ENCODE results near the gene CHAD. TPM values are rescaled to one million over a fixed set of nuclear protein-coding genes. Genes with fewer than 3 reads are reported as not detected.

The CHAD gene
- total RNA-seq, 1 experiment from 2014 or later: not detected

DNA sequence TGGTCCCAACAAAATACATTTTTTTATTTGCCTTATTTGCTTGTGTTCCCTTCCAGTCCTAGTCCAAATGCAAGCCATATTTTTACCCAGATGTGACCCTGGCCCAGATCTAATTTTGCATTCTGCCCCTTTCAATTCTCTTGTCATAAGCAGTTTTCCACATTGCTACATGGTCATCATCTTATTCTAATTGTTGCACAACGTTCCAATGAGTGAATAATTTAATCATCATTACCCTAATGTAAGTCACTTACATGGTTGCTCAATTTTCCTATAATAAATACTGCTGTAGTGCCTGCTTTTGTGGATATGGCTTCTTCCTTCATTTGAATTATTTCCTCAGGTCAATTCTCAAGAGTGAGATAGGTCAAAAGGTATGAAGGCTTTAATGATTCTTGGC lies 22.8 kb upstream of the CHAD start:
- Mint-ChIP-seq H3K27ac (ENCODE audit: unreplicated experiment) (no peak overlapping the region), H3K4me3 (ENCODE audit: unreplicated experiment) (no peak overlapping the region), H3K36me3 (ENCODE audit: insufficient read depth, unreplicated experiment) (no peaks in the 10 kb centered on the region), H3K9me3 (ENCODE audit: unreplicated experiment) (no peaks in the 10 kb centered on the region), H3K4me1 (ENCODE audit: low read depth, unreplicated experiment) (no peaks in the 10 kb centered on the region), H3K27me3 (ENCODE audit: insufficient read depth, unreplicated experiment) (no peaks in the 10 kb centered on the region)
- no peak overlapping the region for H3K4me3 ChIP-seq (ENCODE audit: low read depth, low read length)
- H3K9me3 ChIP-seq: no peaks in the 10 kb centered on the region
- intact Hi-C loops (cut with micrococcal nuclease; ENCODE audit: unreplicated experiment): no loop called here
- POLR2A ChIA-PET: no interaction called here
- no peaks in the 10 kb centered on the region for H3K4me1 ChIP-seq
- CTCF ChIA-PET: interaction anchor here (0.9 to 2.1 kb wide), 2 partner anchors 9 to 10 kb away, joined by 3 to 7 read pairs; no protein-coding TSS in a partner anchor
- H3K27me3 ChIP-seq (replicated peaks; ENCODE audit: control insufficient read depth, insufficient read depth, low read length): no peaks in the 10 kb centered on the region
- no peak for TF ChIP-seq CTCF (IDR thresholded peaks at IDR 0.05; ENCODE audit: insufficient read depth in 1 of 2, low read depth in 1 of 2, low read length in 1 of 2, severe bottlenecking in 1 of 2, unreplicated experiment in 1 of 2)
- no peak for DNase-seq
- BruUV-seq (replicated peaks): no TSS peak
- no peaks in the 10 kb centered on the region for H3K36me3 ChIP-seq (ENCODE audit: control insufficient read depth, insufficient read depth, low read length)

GRCh38 chr17:50488880-50489279 lies 20.2 kb upstream of the CHAD start:
- no peaks in the 10 kb centered on the region for H3K9me3 ChIP-seq
- no peaks in the 10 kb centered on the region for H3K4me1 ChIP-seq
- CTCF ChIA-PET: no interaction called here
- no peak for TF ChIP-seq CTCF (IDR thresholded peaks at IDR 0.05; ENCODE audit: insufficient read depth in 1 of 2, low read depth in 1 of 2, low read length in 1 of 2, severe bottlenecking in 1 of 2, unreplicated experiment in 1 of 2)
- no peak for DNase-seq
- no peak overlapping the region for H3K27ac Mint-ChIP-seq (ENCODE audit: unreplicated experiment)
- H3K4me3 Mint-ChIP-seq (ENCODE audit: unreplicated experiment): no peak overlapping the region
- intact Hi-C loops (cut with micrococcal nuclease; ENCODE audit: unreplicated experiment): no loop called here
- H3K4me1 Mint-ChIP-seq (ENCODE audit: low read depth, unreplicated experiment): no peaks in the 10 kb centered on the region
- POLR2A ChIA-PET: interaction anchor here (0.6 kb wide), 1 partner anchor 91 kb away, joined by 3 read pairs; no protein-coding TSS in a partner anchor
- H3K4me3 ChIP-seq (ENCODE audit: low read depth, low read length): no peak overlapping the region
- no peaks in the 10 kb centered on the region for H3K27me3 ChIP-seq (replicated peaks; ENCODE audit: control insufficient read depth, insufficient read depth, low read length)
- peaks cover 13% of the 10 kb centered on the region for H3K36me3 Mint-ChIP-seq (ENCODE audit: insufficient read depth, unreplicated experiment)
- H3K27me3 Mint-ChIP-seq (ENCODE audit: insufficient read depth, unreplicated experiment): no peaks in the 10 kb centered on the region
- peaks cover 4% of the 10 kb centered on the region for H3K36me3 ChIP-seq (ENCODE audit: control insufficient read depth, insufficient read depth, low read length)
- H3K9me3 Mint-ChIP-seq (ENCODE audit: unreplicated experiment): no peaks in the 10 kb centered on the region
- BruUV-seq (replicated peaks): no TSS peak

GRCh38 chr17:50487213-50488096 lies 18.8 kb upstream of the CHAD start:
- no peak overlapping the region for H3K4me3 Mint-ChIP-seq (ENCODE audit: unreplicated experiment)
- TF ChIP-seq CTCF (IDR thresholded peaks at IDR 0.05; ENCODE audit: insufficient read depth in 1 of 2, low read depth in 1 of 2, low read length in 1 of 2, severe bottlenecking in 1 of 2, unreplicated experiment in 1 of 2): no peak
- ChIA-PET CTCF (interaction anchor here (0.5 to 2.4 kb wide), 3 partner anchors 9 to 683 kb away, joined by 5 to 11 read pairs (median 6); no protein-coding TSS in a partner anchor), POLR2A (interaction anchor here (0.6 kb wide), 2 partner anchors 240 to 1765 kb away, joined by 4 read pairs; partner anchors contain the start of gene PRAC1)
- H3K27me3 ChIP-seq (replicated peaks; ENCODE audit: control insufficient read depth, insufficient read depth, low read length): no peaks in the 10 kb centered on the region
- BruUV-seq (replicated peaks): no TSS peak
- no peak overlapping the region for H3K4me3 ChIP-seq (ENCODE audit: low read depth, low read length)
- intact Hi-C loops (cut with micrococcal nuclease; ENCODE audit: unreplicated experiment): loop anchor here (1.0 kb wide), 1 partner anchor 30 kb away; no protein-coding TSS in a partner anchor
- DNase-seq: no peak
- peaks cover 10% of the 10 kb centered on the region for H3K36me3 ChIP-seq (ENCODE audit: control insufficient read depth, insufficient read depth, low read length)
- no peaks in the 10 kb centered on the region for H3K9me3 Mint-ChIP-seq (ENCODE audit: unreplicated experiment)
- no peaks in the 10 kb centered on the region; the same call in 1 of the 2 replicates for H3K4me1 ChIP-seq
- no peaks in the 10 kb centered on the region for H3K27me3 Mint-ChIP-seq (ENCODE audit: insufficient read depth, unreplicated experiment)
- H3K27ac Mint-ChIP-seq (ENCODE audit: unreplicated experiment): no peak overlapping the region
- H3K4me1 Mint-ChIP-seq (ENCODE audit: low read depth, unreplicated experiment): peaks cover 6% of the 10 kb centered on the region
- peaks cover 28% of the 10 kb centered on the region for H3K36me3 Mint-ChIP-seq (ENCODE audit: insufficient read depth, unreplicated experiment)
- H3K9me3 ChIP-seq: no peaks in the 10 kb centered on the region
